KMS-11 (cell line): ENCODE data around the gene LARP1B.

Source experiments
- H2AFZ ChIP-seq: fragments of 200-600 bp; sonication (generic); 2 replicates; pipeline ENCODE4 v1.6.1; 2016; ENCODE audit warnings: antibody characterized with exemption, mixed run types, low read depth
- H3K27ac ChIP-seq: fragments of 200-600 bp; sonication (generic); 2 replicates; pipeline ENCODE4 v1.6.1; 2016; ENCODE audit warnings: mild to moderate bottlenecking, mixed run types
- H3K27me3 ChIP-seq: fragments of 200-600 bp; sonication (generic); 2 replicates; pipeline ENCODE4 v1.6.1; 2017; ENCODE audit warnings: mild to moderate bottlenecking, low read depth, mixed run types, moderate library complexity; ENCODE audit not compliant: insufficient read depth
- H3K36me3 ChIP-seq: fragments of 200-600 bp; sonication (generic); 2 replicates; pipeline ENCODE4 v1.6.1; 2017; ENCODE audit warnings: mild to moderate bottlenecking, mixed run types; ENCODE audit not compliant: insufficient read depth
- H3K4me1 ChIP-seq: fragments of 200-600 bp; sonication (generic); 2 replicates; pipeline ENCODE4 v1.6.1; 2016; ENCODE audit warnings: mild to moderate bottlenecking, low read depth, mixed run types; ENCODE audit not compliant: poor library complexity, severe bottlenecking
- H3K4me2 ChIP-seq: fragments of 200-600 bp; sonication (generic); 2 replicates; pipeline ENCODE4 v1.7.0; 2016; ENCODE audit warnings: mild to moderate bottlenecking, mixed run types
- H3K4me3 ChIP-seq: fragments of 200-600 bp; sonication (generic); IDR thresholded peaks from 2 replicates; pipeline ENCODE4 v1.6.1; 2017; ENCODE audit warnings: low read depth, low read length, mixed read lengths; ENCODE audit not compliant: insufficient read depth
- H3K79me2 ChIP-seq: fragments of 200-600 bp; sonication (generic); 2 replicates; pipeline ENCODE4 v1.6.1; 2016; ENCODE audit warnings: low read depth, mixed run types; ENCODE audit not compliant: insufficient read depth
- H3K9ac ChIP-seq: fragments of 200-600 bp; sonication (generic); 2 replicates; pipeline ENCODE4 v1.6.1; 2016; ENCODE audit warnings: mild to moderate bottlenecking, mixed run types
- H4K20me1 ChIP-seq: fragments of 200-600 bp; sonication (generic); 2 replicates; pipeline ENCODE4 v1.6.1; 2016; ENCODE audit warnings: mild to moderate bottlenecking, mixed run types; ENCODE audit not compliant: insufficient read depth
- CTCF ChIP-seq: fragments of 200-600 bp; sonication (generic); conservative IDR thresholded peaks from 2 replicates; pipeline ENCODE4 v1.6.1; 2017; ENCODE audit warnings: low read depth, mild to moderate bottlenecking, antibody characterized with exemption, low read length, moderate library complexity, mixed read lengths

Gene LARP1B

GRCh38 chr4:128225148-128225547 is 164.0 kb downstream of the LARP1B start:
- H2AFZ ChIP-seq: no peak overlapping the region
- no peaks in the 10 kb centered on the region for H3K36me3 ChIP-seq
- H3K79me2 ChIP-seq: no peaks in the 10 kb centered on the region
- no peak for TF ChIP-seq CTCF
- H4K20me1 ChIP-seq: no peaks in the 10 kb centered on the region
- no peak overlapping the region for H3K4me3 ChIP-seq
- no peak overlapping the region for H3K4me2 ChIP-seq
- no peaks in the 10 kb centered on the region for H3K4me1 ChIP-seq
- H3K27me3 ChIP-seq: no peaks in the 10 kb centered on the region
- H3K9ac ChIP-seq: no peak overlapping the region
- no peak overlapping the region for H3K27ac ChIP-seq

GRCh38 chr4:128227991-128228571 is 167.0 kb downstream of the LARP1B start:
- Histone ChIP-seq H3K4me2 (no peak overlapping the region), H3K27ac (no peak overlapping the region)
- no peak for TF ChIP-seq CTCF

GRCh38 chr4:128228845-128229795 is 168.0 kb downstream of the LARP1B start:
- Histone ChIP-seq H3K4me2 (no peak overlapping the region), H3K27ac (no peak overlapping the region), H3K4me1 (no peaks in the 10 kb centered on the region), H3K9ac (no peak overlapping the region), H3K36me3 (no peaks in the 10 kb centered on the region), H3K79me2 (no peaks in the 10 kb centered on the region), H2AFZ (no peak overlapping the region), H3K27me3 (no peaks in the 10 kb centered on the region), H4K20me1 (no peaks in the 10 kb centered on the region), H3K4me3 (no peak overlapping the region)
- TF ChIP-seq CTCF: no peak

More at GRCh38 chr4:128227991-128228571, 167.0 kb downstream of the LARP1B start:
- Histone ChIP-seq H3K9ac (no peak overlapping the region), H4K20me1 (no peaks in the 10 kb centered on the region), H3K36me3 (no peaks in the 10 kb centered on the region), H3K79me2 (no peaks in the 10 kb centered on the region), H2AFZ (no peak overlapping the region), H3K4me1 (no peaks in the 10 kb centered on the region), H3K27me3 (no peaks in the 10 kb centered on the region), H3K4me3 (no peak overlapping the region)

- no peaks in the 10 kb centered on the region for H3K27me3 ChIP-seq
- H3K79me2 ChIP-seq: no peaks in the 10 kb centered on the region
- no peak overlapping the region for H2AFZ ChIP-seq
- no peaks in the 10 kb centered on the region for H3K36me3 ChIP-seq
- H4K20me1 ChIP-seq: no peaks in the 10 kb centered on the region
- no peak overlapping the region for H3K4me2 ChIP-seq
- TF ChIP-seq CTCF: no peak
- no peak overlapping the region for H3K27ac ChIP-seq
- H3K4me1 ChIP-seq: no peaks in the 10 kb centered on the region
- no peak overlapping the region for H3K9ac ChIP-seq
- no peak overlapping the region for H3K4me3 ChIP-seq
These were observed 171.6 kb downstream of the LARP1B start for GRCh38 chr4:128232719-128233118.
